Choroid plexus epithelial cell (primary cell): Measurements from ENCODE around the gene HIVEP2.

Experiments used
- DNase-seq: peaks from one replicate; pipeline ENCODE4 v3.0.0-alpha.2; 2010; ENCODE audit warnings: low read depth
- H3K4me3 ChIP-seq: 2 replicates; pipeline ENCODE4 v1.5.1; 2011; ENCODE audit warnings: low read depth, mild to moderate bottlenecking, control low read depth, low read length, moderate library complexity
- TF ChIP-seq, protein P1 (sequence below): conservative IDR thresholded peaks from 2 replicates; pipeline ENCODE4 v1.5.1; 2011; ENCODE audit warnings: low read depth, mild to moderate bottlenecking, control low read depth, inconsistent platforms, low read length, moderate library complexity

Gene HIVEP2

DNA sequence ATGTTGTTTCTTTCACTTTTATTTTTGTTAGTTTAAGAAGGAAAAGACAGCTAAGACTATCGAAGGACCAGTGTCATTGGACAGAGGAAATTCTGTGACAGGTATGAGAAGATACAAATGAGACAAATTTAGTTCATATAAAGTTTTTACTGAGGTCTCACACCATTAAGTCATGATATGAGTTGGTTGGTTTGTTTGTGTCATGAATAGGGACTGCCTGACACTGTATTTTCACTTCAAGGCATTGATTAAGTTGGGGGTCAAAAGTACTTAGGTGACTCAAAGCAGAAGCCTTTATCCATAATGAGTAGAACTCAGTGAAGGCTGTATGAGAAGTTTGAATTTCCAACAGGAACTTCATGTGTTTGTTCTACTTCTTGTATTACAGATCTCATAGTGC, 21.3 kb upstream of the HIVEP2 start:
- no peak overlapping the region for H3K4me3 ChIP-seq
- TF ChIP-seq, protein P1, sequence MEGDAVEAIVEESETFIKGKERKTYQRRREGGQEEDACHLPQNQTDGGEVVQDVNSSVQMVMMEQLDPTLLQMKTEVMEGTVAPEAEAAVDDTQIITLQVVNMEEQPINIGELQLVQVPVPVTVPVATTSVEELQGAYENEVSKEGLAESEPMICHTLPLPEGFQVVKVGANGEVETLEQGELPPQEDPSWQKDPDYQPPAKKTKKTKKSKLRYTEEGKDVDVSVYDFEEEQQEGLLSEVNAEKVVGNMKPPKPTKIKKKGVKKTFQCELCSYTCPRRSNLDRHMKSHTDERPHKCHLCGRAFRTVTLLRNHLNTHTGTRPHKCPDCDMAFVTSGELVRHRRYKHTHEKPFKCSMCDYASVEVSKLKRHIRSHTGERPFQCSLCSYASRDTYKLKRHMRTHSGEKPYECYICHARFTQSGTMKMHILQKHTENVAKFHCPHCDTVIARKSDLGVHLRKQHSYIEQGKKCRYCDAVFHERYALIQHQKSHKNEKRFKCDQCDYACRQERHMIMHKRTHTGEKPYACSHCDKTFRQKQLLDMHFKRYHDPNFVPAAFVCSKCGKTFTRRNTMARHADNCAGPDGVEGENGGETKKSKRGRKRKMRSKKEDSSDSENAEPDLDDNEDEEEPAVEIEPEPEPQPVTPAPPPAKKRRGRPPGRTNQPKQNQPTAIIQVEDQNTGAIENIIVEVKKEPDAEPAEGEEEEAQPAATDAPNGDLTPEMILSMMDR, result no peak

DNA sequence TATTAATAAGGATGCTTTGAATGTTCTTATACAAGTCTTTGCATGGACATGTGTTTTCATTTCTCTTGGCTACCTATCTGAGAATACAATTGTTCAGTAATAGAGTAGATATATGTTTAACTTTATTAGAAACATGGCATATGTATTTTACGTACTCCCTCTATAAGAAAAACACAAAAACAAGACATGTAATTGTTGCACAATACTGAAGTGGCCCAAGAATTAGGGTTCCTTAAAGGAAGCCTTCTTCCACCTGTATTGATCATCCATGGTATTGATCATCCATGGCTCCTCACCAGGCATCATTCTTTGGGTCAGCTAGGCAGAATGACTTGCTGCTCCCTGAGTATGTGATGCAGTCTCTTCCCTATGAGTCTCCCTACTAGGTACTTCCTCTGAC, 20.2 kb upstream of the HIVEP2 start:
- TF ChIP-seq, protein P1, result no peak
- DNase-seq, result no peak
- no peak overlapping the region for H3K4me3 ChIP-seq

More for the DNA sequence above, 21.3 kb upstream of the HIVEP2 start:
- no peak for DNase-seq

DNA sequence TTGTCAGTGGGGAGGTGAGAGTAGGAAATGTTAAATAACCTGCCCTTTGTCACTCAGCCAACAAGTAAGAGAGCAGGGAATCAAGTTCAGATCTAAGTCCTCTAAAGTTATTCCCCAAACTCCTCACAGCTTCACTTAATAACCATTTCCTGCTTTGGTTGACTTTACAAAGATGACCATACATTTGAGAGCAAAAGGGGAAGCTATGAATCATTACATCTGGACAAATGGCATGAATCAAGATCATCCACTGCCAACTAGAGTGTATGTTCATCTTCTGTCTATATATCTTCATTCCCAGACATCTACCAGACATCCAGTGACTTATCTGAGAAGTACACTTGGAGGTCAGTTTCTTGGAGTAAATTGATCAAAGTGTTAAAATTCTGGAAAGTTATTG, 15.1 kb upstream of the HIVEP2 start:
- peak; percentile 47 for DNase-seq
- H3K4me3 ChIP-seq, result no peak overlapping the region
- TF ChIP-seq, protein P1, result no peak

DNA sequence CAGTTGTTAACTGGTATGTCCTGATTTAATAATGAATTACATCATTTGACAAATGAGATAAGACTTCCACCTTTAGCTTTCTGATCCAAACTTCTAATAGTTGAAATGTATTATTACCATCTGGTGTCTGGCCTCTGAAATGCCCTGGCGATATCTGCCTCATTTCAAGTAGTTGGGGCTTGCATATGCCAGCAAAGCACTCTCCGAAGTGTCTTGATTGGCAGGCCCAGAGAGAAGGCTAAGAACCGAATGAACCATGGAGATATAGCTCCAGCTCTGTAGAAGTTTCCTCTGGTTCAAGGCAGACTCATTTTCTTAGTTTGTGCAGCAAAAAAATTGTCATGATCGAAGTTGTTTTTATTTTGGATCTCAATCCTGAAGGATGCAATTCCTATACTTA, 13.4 kb upstream of the HIVEP2 start:
- TF ChIP-seq, protein P1, result no peak
- DNase-seq, result no peak
- no peak overlapping the region for H3K4me3 ChIP-seq

DNA sequence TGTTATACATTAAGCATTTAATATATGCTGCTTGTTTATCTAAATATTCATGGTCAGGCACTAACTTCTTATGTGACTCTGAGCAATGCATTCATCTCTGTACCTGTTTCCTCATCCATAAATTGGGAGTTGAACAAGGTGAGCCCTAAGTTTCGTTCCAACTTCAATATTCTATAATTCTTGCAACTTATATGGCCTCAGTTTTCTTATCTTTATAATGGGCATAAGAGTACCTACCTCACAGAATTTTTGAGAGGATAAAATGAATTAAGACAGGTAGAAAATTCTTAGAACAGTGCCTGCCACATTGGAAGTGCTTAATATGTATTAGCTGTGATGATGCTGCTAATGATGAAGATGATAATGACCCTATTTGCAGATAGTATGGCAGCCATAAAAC, 11.8 kb upstream of the HIVEP2 start:
- DNase-seq, result no peak
- TF ChIP-seq, protein P1, result no peak

DNA sequence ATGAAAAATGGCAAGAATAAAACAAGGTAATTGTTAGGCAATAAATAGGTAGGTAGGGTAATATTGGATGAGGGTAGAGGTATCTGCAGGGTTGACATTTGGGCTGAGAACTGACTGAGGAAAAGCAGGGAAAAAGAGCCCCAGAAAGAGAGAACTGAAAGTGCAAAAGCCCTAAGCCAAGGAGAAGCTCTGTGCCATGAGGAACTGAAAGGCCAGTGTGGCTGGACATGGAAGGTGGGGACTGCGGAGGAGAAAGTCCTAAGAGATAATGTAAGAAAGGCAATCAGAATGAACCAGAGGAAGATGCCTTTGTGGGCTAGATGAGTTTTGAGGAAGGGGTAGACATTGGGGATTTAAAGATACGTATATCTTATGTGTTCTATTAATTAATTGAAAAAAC, 9.9 kb upstream of the HIVEP2 start:
- TF ChIP-seq, protein P1, result no peak
- no peak overlapping the region for H3K4me3 ChIP-seq
- DNase-seq, result no peak

More for the DNA sequence above, 11.8 kb upstream of the HIVEP2 start:
- H3K4me3 ChIP-seq, result no peak overlapping the region

DNA sequence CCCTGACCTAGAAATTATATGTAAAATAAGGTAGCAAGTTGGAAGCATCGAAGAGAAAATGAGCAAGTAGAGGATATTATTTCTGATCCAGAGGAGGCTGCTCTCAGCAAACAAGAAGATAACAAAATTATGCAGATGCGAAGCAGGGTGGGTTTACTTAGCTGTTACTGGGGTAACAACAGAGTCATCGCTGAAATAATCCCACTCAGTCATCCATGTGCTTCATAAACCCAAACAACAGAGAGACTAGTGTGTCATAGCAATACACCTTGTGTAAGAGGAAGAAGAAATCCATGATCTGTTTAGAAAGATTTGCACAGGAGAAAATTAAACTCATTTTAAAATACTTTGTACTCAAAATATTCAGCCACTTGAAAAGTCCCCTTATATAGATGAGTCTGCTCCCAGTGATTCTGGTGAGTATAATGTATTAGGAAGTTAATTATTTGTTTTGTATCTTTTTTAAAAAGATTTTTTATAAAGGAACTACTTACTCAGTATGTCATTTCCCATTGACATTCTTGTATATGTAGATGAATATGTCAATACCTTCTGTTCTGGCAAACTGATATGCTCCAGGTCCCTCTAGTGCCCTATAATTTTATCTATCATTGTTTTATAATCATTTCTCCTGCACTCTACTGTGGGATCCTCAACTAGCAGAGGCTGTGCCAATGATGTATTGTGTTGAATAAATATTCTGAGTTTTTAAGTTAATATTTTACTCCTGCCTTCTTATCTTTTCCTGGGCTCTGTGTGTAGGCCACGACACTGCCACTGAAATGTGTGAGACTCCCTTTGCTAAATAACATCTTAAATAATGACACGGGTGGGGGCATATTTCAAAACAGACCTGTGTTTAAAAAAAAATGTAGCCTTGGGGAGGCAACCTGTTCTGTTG, 8.6 kb upstream of the HIVEP2 start:
- TF ChIP-seq, protein P1, result no peak
- no peak overlapping the region for H3K4me3 ChIP-seq
- DNase-seq, result no peak
